D721Med (cell line): Measurements from ENCODE around the gene LZTR1.

Experiments used
- DNase-seq: peaks from one replicate; pipeline ENCODE4 v3.0.0; 2011; ENCODE audit warnings: low spot score; ENCODE audit not compliant: insufficient read length
- FAIRE-seq: peaks from 2 replicates; lab custom pipeline; 2011; peaks lifted over from hg19 to GRCh38; lab: Jason Lieb, UNC
- TF ChIP-seq, protein P1 (sequence below): IDR thresholded peaks from 2 replicates; pipeline ENCODE4 v1.5.1; 2012; ENCODE audit warnings: mild to moderate bottlenecking, control low read depth; ENCODE audit not compliant: insufficient read depth; ENCODE audit errors: missing control alignments

LZTR1 gene

DNA sequence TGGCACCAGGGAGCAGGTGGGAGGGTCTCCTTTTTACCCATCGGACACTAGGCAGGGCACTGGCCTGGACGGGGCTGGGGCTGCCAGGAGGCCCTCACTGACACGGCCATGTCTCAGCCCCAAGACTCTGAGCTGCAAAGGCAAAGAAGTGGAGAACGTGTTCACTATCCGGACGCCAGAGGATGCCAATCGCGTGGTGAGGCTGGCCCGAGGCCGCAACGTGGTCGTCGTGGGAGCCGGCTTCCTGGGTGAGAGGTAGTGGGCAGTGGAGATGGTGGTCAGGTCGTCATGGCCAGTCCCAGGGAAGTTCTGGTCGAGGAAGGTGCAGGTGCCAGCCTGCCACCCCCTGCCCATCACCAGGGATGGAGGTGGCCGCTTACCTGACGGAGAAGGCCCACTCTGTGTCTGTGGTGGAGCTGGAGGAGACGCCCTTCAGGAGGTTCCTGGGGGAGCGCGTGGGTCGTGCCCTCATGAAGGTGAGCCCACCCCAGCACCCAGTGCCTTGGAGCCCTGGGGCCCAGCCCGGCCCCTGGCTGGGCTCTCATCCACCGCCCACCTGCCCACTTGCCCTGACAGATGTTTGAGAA is 5.7 kb upstream of the LZTR1 start:
- FAIRE-seq, result no peak
- TF ChIP-seq, protein P1, sequence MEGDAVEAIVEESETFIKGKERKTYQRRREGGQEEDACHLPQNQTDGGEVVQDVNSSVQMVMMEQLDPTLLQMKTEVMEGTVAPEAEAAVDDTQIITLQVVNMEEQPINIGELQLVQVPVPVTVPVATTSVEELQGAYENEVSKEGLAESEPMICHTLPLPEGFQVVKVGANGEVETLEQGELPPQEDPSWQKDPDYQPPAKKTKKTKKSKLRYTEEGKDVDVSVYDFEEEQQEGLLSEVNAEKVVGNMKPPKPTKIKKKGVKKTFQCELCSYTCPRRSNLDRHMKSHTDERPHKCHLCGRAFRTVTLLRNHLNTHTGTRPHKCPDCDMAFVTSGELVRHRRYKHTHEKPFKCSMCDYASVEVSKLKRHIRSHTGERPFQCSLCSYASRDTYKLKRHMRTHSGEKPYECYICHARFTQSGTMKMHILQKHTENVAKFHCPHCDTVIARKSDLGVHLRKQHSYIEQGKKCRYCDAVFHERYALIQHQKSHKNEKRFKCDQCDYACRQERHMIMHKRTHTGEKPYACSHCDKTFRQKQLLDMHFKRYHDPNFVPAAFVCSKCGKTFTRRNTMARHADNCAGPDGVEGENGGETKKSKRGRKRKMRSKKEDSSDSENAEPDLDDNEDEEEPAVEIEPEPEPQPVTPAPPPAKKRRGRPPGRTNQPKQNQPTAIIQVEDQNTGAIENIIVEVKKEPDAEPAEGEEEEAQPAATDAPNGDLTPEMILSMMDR, result no peak
- DNase-seq, result no peak

DNA sequence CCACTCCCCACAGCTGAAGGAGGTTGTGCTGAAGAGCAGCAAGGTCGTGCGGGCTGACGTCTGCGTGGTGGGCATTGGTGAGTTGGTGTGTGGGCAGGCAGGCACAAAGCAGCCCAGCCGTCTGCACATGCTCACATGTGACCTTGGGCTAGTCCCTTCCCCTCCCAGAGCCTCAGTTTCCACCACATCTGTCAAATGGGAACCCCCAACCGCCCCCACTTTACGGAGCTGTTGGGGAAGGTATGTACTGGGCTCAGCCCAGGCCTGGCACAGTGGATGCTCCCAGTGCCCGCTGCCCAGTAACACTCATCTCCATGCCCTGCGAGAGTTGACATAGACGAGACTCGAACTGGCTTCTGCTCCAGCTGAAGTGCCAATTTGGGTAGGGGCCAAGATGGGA is 5.1 kb upstream of the LZTR1 start:
- FAIRE-seq (no peak), DNase-seq (no peak)
- TF ChIP-seq, protein P1, result no peak

DNA sequence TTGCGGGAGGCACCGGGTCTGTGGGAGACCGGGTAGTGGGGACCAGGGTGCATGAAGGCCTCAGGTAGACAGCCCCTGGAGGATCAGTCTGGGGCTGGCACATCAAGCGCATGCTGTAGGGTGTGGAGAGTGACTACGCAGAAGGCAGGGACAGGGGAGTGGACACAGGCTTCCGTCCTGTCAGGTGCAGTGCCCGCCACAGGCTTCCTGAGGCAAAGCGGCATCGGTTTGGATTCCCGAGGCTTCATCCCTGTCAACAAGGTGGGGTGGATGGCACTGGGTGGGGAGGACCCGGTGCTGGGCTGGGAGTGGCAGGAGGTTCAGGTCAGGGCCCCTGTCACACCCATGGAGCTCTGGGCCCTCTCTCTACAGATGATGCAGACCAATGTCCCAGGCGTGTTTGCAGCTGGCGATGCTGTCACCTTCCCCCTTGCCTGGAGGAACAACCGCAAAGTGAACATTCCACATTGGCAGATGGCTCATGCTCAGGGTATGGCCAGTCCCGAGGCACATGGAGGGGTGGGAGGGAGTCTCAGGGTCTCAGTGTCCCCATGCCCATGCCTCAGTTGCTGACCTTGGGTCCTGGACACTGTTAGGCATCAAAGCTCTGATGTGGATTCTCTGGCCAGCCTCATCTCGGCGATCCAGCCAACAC is 4.5 kb upstream of the LZTR1 start:
- FAIRE-seq, result no peak
- TF ChIP-seq, protein P1, result no peak
- DNase-seq, result no peak

DNA sequence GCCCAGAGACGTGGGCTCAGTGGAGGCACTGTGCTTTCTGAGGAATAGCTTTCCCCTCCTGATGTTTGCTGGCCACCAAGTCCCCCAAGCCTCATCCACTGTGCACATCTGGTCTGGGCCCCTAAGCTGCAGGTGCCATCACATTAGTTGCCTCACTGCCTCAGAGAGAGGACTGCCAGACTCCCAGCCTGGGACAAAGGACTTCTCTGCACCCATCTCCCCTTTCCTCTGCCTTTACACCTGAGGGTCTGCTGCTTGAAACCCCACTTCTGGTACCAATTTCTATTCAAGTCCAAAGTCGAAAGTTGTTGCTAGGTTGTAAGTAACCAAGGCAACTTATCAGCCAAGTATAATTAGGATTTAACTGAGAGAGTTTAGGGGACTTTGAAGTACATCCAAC is 3.7 kb upstream of the LZTR1 start:
- TF ChIP-seq, protein P1, result no peak
- no peak for DNase-seq
- no peak for FAIRE-seq

DNA sequence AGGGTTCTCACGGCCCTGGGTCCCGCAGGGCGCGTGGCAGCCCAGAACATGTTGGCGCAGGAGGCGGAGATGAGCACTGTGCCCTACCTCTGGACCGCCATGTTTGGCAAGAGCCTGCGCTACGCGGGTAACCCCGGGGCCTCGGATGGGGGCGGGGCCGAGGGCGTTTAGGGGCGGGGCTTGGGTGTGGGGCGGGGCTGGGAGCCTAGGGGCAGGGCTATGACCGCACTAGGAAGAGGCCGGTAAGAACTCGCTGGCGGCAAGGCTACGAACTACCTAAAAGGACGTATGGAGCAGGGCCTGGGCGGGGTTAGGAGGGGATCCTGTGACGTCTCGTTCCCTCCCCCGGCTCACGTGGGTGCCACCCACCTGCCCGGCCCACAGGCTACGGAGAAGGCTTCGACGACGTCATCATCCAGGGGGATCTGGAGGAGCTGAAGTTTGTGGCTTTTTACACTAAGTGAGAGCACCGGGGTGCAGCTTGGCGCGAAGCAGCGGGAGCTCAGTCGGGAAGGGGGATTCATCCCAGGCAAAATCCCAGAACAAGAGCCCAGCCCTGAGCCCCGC is 2.8 kb upstream of the LZTR1 start:
- TF ChIP-seq, protein P1, result no peak
- no peak for FAIRE-seq
- DNase-seq, result no peak

DNA sequence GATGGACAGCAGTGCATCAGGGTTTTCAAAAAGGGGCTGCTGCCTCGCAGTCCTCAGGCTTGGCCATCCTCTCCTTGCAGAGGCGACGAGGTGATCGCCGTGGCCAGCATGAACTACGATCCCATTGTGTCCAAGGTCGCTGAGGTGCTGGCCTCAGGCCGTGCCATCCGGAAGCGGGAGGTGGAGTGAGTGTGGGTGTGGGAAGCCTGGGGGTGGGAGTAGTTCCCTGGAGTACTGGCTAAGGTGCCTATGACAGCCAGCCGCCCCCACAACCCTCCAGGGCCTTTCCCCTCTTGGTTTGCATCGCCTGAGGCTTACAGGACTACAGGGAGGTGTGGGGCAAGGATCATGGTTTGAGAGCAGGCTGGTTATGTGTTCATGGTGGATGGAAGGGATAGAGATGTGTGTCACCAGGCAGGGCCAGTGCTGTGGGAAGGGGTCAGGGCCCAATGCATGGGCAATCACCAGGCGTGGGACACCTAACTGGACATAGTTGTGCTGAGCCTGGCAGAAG is 2.1 kb upstream of the LZTR1 start:
- TF ChIP-seq, protein P1, result no peak
- no peak for DNase-seq
- FAIRE-seq, result no peak

DNA sequence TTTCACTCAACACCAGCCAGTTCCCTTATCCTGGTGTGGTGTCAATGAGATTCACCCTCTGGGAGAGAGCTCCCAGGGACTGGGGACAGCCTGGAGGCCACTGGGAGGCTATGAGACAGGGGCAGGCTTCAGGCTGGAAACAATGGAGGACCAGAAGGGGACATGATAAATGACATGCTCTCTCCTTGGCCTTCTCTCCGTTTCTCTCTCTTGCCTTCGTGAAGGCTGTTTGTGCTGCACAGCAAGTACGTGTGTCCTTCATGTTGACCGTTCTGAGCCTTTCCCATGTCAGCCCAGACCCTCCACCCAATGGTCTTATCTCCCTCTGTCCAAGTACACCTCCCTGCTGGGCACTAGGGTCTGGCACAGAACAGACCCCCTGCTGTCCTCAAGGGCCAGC is 1.6 kb upstream of the LZTR1 start:
- FAIRE-seq, result no peak
- DNase-seq, result no peak
- TF ChIP-seq, protein P1, result no peak
